ENCODE measurements around the gene DUSP12. TPM values are rescaled to one million over a fixed set of nuclear protein-coding genes. Genes with fewer than 3 reads are reported as not detected.

DUSP12 gene
- total RNA-seq, 1 experiment from 2014 or later = 31.6 TPM

GRCh38 chr1:161731981-161732718 lies 17.4 kb upstream of the DUSP12 start:
- Histone ChIP-seq H3K79me2 (ENCODE audit: insufficient read depth, low read length) (no peaks in the 10 kb centered on the region), H4K20me1 (ENCODE audit: insufficient read depth) (no peaks in the 10 kb centered on the region), H3K9ac (ENCODE audit: low read length) (no peak overlapping the region), H3K4me3 (replicated peaks in 1 of 2; ENCODE audit: low read depth in 1 of 2, low read length in 2 of 2) (no peak overlapping the region), H3K4me1 (ENCODE audit: control insufficient read depth in 1 of 2, insufficient read depth in 2 of 2, low read length in 2 of 2) (peaks cover 19 to 81% of the 10 kb centered on the region in 2 experiments; a peak in 3 of 4 replicates), H3K9me3 (ENCODE audit: control insufficient read depth in 1 of 2, insufficient read depth in 1 of 2, low read depth in 1 of 2, low read length in 2 of 2) (no peaks in the 10 kb centered on the region), H2AFZ (ENCODE audit: low read depth, low read length, poor library complexity, severe bottlenecking) (peak overlapping the region; percentile 70), H3K36me3 (ENCODE audit: control insufficient read depth in 1 of 2, insufficient read depth in 2 of 2, low read length in 2 of 2) (no peaks in the 10 kb centered on the region), H3K27ac (ENCODE audit: low read depth, low read length) (no peak overlapping the region), H3K27me3 (ENCODE audit: insufficient read depth, low read length) (no peaks in the 10 kb centered on the region), H3K4me2 (ENCODE audit: low read length) (no peak overlapping the region), H3K9me2 (ENCODE audit: insufficient read depth) (no peaks in the 10 kb centered on the region)
- no TSS peak for BruUV-seq (replicated peaks)
- DNase-seq (ENCODE audit: low read depth, low spot score) (no peak), ATAC-seq (no peak)
- intact Hi-C loops (cut with micrococcal nuclease) = no loop called here
- ChIA-PET CTCF (interaction anchor here (1.4 kb wide), 1 partner anchor 9 kb away, joined by 3 read pairs; no protein-coding TSS in a partner anchor), POLR2A (interaction anchor here (1.9 kb wide), 1 partner anchor 17 kb away, joined by 8 read pairs; the partner anchor contains the start of gene DUSP12), RAD21 (ENCODE audit: low non-redundant PET in 1 of 2, low total read pairs in 2 of 2, uncharacterized antibody in 2 of 2, unreplicated experiment in 2 of 2) (no interaction called here)
- TF ChIP-seq SRF (IDR thresholded peaks at IDR 0.05; ENCODE audit: low read depth) (no peak), JUND (IDR thresholded peaks at IDR 0.05) (no peak), RAD21 (IDR thresholded peaks at IDR 0.05; ENCODE audit: low read depth) (no peak), POLR2A (IDR thresholded peaks at IDR 0.05; ENCODE audit: borderline replicate concordance, extremely low read depth, insufficient read depth, insufficient read length) (no peak), EGR1 (IDR thresholded peaks at IDR 0.05; ENCODE audit: low read depth) (no peak), FOSL1 (IDR thresholded peaks at IDR 0.05; ENCODE audit: low read depth) (no peak), TCF7L2 (IDR thresholded peaks at IDR 0.05; ENCODE audit: borderline replicate concordance, extremely low read depth, insufficient read depth, insufficient read length) (no peak), ZNF274 (IDR thresholded peaks at IDR 0.05; ENCODE audit: low read depth, low read length) (no peak), CBX3 (IDR thresholded peaks at IDR 0.05; ENCODE audit: low read depth) (no peak), EZH2phosphoT487 (IDR thresholded peaks at IDR 0.05; ENCODE audit: borderline replicate concordance) (no peak)

- peak overlapping the region; percentile 18; the same call in 1 of the 2 replicates for H3K9ac ChIP-seq (ENCODE audit: low read length)
- no peak overlapping the region for H3K27ac ChIP-seq (ENCODE audit: low read depth, low read length)
- CTCF ChIA-PET = no interaction called here
- intact Hi-C loops (cut with micrococcal nuclease) = no loop called here
- H3K27me3 ChIP-seq (ENCODE audit: insufficient read depth, low read length) = no peaks in the 10 kb centered on the region
- no peaks in the 10 kb centered on the region for H3K9me2 ChIP-seq (ENCODE audit: insufficient read depth)
- 0 out of 4 replicates have a peak overlapping the region, but pooled peaks of 1 of the 2 experiments have one; percentile 9 for H3K4me3 ChIP-seq (replicated peaks in 1 of 2; ENCODE audit: low read depth in 1 of 2, low read length in 2 of 2)
- H3K4me2 ChIP-seq (ENCODE audit: low read length) = peak overlapping the region; percentile 65
- RAD21 ChIA-PET (ENCODE audit: low non-redundant PET in 1 of 2, low total read pairs in 2 of 2, uncharacterized antibody in 2 of 2, unreplicated experiment in 2 of 2) = no interaction called here
- DNase-seq (ENCODE audit: low read depth, low spot score) (no peak), ATAC-seq (no peak)
- no TSS peak for BruUV-seq (replicated peaks)
- H3K79me2 ChIP-seq (ENCODE audit: insufficient read depth, low read length) = no peaks in the 10 kb centered on the region
- no peaks in the 10 kb centered on the region for H3K36me3 ChIP-seq (ENCODE audit: control insufficient read depth in 1 of 2, insufficient read depth in 2 of 2, low read length in 2 of 2)
- H4K20me1 ChIP-seq (ENCODE audit: insufficient read depth) = no peaks in the 10 kb centered on the region
- POLR2A ChIA-PET = interaction anchor here (1.9 kb wide), 1 partner anchor 16 kb away, joined by 8 read pairs; the partner anchor contains the start of gene DUSP12
- H2AFZ ChIP-seq (ENCODE audit: low read depth, low read length, poor library complexity, severe bottlenecking) = peak overlapping the region; percentile 70
- peaks cover 16 to 71% of the 10 kb centered on the region in 2 experiments; a peak in 3 of 4 replicates for H3K4me1 ChIP-seq (ENCODE audit: control insufficient read depth in 1 of 2, insufficient read depth in 2 of 2, low read length in 2 of 2)
- H3K9me3 ChIP-seq (ENCODE audit: control insufficient read depth in 1 of 2, insufficient read depth in 1 of 2, low read depth in 1 of 2, low read length in 2 of 2) = no peaks in the 10 kb centered on the region
- 0 out of 2 replicates have a peak, but pooled peaks have one; percentile 7 for TF ChIP-seq RAD21 (IDR thresholded peaks at IDR 0.05; ENCODE audit: low read depth)
- TF ChIP-seq REST (IDR thresholded peaks at IDR 0.05; ENCODE audit: low read depth) = no peak
- TF ChIP-seq TCF7L2 (IDR thresholded peaks at IDR 0.05; ENCODE audit: borderline replicate concordance, extremely low read depth, insufficient read depth, insufficient read length) = no peak
- no peak for TF ChIP-seq CTCF (IDR thresholded peaks at IDR 0.05 in 2 of 3, conservative IDR thresholded peaks at IDR 0.05 in 1 of 3; ENCODE audit: borderline replicate concordance in 1 of 3, insufficient read depth in 1 of 3, low read depth in 2 of 3, low read length in 2 of 3)
- TF ChIP-seq FOSL1 (IDR thresholded peaks at IDR 0.05; ENCODE audit: low read depth) = peak; percentile 74
- peak; percentile 66; the same call in 1 of the 2 replicates for TF ChIP-seq CBX3 (IDR thresholded peaks at IDR 0.05; ENCODE audit: low read depth)
- peak; percentile 84 for TF ChIP-seq CEBPB (IDR thresholded peaks at IDR 0.05; ENCODE audit: low read depth)
These were observed 16.1 kb upstream of the DUSP12 start for GRCh38 chr1:161733526-161733925.

All from HCT116 (cell line).